SW 1271 (cell line): ENCODE results near the gene VIT.

Source experiments
- DNase-seq, 2 experiments: peaks; one replicate each; lab custom pipeline; 2025; lab: John Stamatoyannopoulos, UW

The VIT gene

GRCh38 chr2:36769106-36769505, 72.6 kb downstream of the VIT start:
- no peak for DNase-seq

- peak; percentile 32 to 68 for DNase-seq
Observed at GRCh38 chr2:36770542-36771287, 74.2 kb downstream of the VIT start.

GRCh38 chr2:36771671-36772070, 75.2 kb downstream of the VIT start:
- no peak for DNase-seq

- DNase-seq = no peak
Observed at GRCh38 chr2:36773947-36774346, 77.4 kb downstream of the VIT start.

- no peak for DNase-seq
Observed at GRCh38 chr2:36775261-36775660, 78.8 kb downstream of the VIT start.

- no peak for DNase-seq
Observed at GRCh38 chr2:36775806-36776205, 79.3 kb downstream of the VIT start.

- no peak for DNase-seq
Observed at GRCh38 chr2:36777272-36777671, 80.8 kb downstream of the VIT start.

GRCh38 chr2:36777788-36778187, 81.3 kb downstream of the VIT start:
- DNase-seq = no peak

GRCh38 chr2:36779462-36779861, 83.0 kb downstream of the VIT start:
- DNase-seq = no peak

GRCh38 chr2:36780231-36780839, 83.8 kb downstream of the VIT start:
- peak; percentile 9 to 68 for DNase-seq

GRCh38 chr2:36781907-36782720, 85.6 kb downstream of the VIT start:
- no peak for DNase-seq

- no peak for DNase-seq
Observed at GRCh38 chr2:36783246-36783645, 86.7 kb downstream of the VIT start.

- peak in 1 of 2 experiments; percentile 61 for DNase-seq
Observed at GRCh38 chr2:36785179-36785795, 88.8 kb downstream of the VIT start.

- no peak for DNase-seq
Observed at GRCh38 chr2:36789181-36789804, 92.8 kb downstream of the VIT start.

- DNase-seq = no peak
Observed at GRCh38 chr2:36792951-36793350, 96.4 kb downstream of the VIT start.

GRCh38 chr2:36797324-36798070, 101.0 kb downstream of the VIT start:
- DNase-seq = no peak

GRCh38 chr2:36798724-36799123, 102.2 kb downstream of the VIT start:
- DNase-seq = no peak

- no peak for DNase-seq
Observed at GRCh38 chr2:36800381-36800780, 103.9 kb downstream of the VIT start.

- no peak for DNase-seq
Observed at GRCh38 chr2:36801088-36801487, 104.6 kb downstream of the VIT start.

GRCh38 chr2:36802952-36803351, 106.4 kb downstream of the VIT start:
- DNase-seq = no peak

- no peak for DNase-seq
Observed at GRCh38 chr2:36805635-36806224, 109.2 kb downstream of the VIT start.
